ENCODE results near the gene PITPNM1. TPM values are rescaled to one million over a fixed set of nuclear protein-coding genes. Genes with fewer than 3 reads are reported as not detected.

PITPNM1 gene
- total and polyA plus RNA-seq, 2 donors (not counting 1 experiment from before 2014, with no cell fraction given): 4.7 to 10.2 TPM

DNA sequence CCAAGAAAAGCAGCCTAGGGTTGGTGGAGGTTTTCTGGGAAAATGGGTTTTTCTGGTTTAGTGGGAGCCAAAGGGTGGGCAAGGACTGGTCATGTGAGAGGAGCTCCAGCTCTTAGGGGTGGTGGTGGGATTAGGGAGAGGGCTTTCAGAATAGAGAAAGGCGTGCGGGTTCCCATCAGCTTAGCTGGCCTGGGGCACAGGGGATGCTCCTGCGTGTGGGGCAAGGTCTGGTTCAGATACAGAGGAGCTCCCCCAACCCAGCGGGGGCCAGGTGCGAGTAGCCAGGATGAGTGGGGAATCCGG lies 36.8 kb downstream of the PITPNM1 start:
- no peak for TF ChIP-seq EZH2 (IDR thresholded peaks at IDR 0.05; ENCODE audit: low read length, missing control alignments)
- TF ChIP-seq, protein P1, sequence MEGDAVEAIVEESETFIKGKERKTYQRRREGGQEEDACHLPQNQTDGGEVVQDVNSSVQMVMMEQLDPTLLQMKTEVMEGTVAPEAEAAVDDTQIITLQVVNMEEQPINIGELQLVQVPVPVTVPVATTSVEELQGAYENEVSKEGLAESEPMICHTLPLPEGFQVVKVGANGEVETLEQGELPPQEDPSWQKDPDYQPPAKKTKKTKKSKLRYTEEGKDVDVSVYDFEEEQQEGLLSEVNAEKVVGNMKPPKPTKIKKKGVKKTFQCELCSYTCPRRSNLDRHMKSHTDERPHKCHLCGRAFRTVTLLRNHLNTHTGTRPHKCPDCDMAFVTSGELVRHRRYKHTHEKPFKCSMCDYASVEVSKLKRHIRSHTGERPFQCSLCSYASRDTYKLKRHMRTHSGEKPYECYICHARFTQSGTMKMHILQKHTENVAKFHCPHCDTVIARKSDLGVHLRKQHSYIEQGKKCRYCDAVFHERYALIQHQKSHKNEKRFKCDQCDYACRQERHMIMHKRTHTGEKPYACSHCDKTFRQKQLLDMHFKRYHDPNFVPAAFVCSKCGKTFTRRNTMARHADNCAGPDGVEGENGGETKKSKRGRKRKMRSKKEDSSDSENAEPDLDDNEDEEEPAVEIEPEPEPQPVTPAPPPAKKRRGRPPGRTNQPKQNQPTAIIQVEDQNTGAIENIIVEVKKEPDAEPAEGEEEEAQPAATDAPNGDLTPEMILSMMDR (conservative IDR thresholded peaks at IDR 0.05 in 1 of 2, IDR thresholded peaks at IDR 0.05 in 1 of 2; ENCODE audit: low read depth in 1 of 2, low read length in 2 of 2): no peak
- Histone ChIP-seq H3K79me2 (ENCODE audit: control insufficient read depth, insufficient read depth, low read length) (no peaks in the 10 kb centered on the region), H3K4me2 (ENCODE audit: extremely low read depth, insufficient read depth, low read length) (peak overlapping the region; percentile 75), H3K27me3 (ENCODE audit: control insufficient read depth, insufficient read depth, low read length) (no peaks in the 10 kb centered on the region), H3K4me1 (ENCODE audit: control insufficient read depth, extremely low read depth, insufficient read depth, low read length) (peaks cover 6% of the 10 kb centered on the region), H2AFZ (ENCODE audit: low read length) (no peak overlapping the region), H3K9ac (ENCODE audit: insufficient read depth, low read length) (peak overlapping the region; percentile 79), H3K27ac (ENCODE audit: insufficient read depth, low read length) (peak overlapping the region; percentile 73), H4K20me1 (ENCODE audit: control insufficient read depth, extremely low read depth, insufficient read depth, low read length) (no peaks in the 10 kb centered on the region), H3K36me3 (ENCODE audit: control insufficient read depth, insufficient read depth, low read length) (no peaks in the 10 kb centered on the region), H3K9me3 (ENCODE audit: control insufficient read depth, insufficient read depth, low read depth, low read length) (no peaks in the 10 kb centered on the region), H3K4me3 (replicated peaks in 1 of 4; ENCODE audit: control extremely low read depth in 1 of 4, insufficient read depth in 1 of 4, low read depth in 3 of 4, low read length in 4 of 4) (peak overlapping the region; percentile 58 to 91 (median 78))
- DNase-seq (ENCODE audit: low read depth in 2 of 2): no peak

DNA sequence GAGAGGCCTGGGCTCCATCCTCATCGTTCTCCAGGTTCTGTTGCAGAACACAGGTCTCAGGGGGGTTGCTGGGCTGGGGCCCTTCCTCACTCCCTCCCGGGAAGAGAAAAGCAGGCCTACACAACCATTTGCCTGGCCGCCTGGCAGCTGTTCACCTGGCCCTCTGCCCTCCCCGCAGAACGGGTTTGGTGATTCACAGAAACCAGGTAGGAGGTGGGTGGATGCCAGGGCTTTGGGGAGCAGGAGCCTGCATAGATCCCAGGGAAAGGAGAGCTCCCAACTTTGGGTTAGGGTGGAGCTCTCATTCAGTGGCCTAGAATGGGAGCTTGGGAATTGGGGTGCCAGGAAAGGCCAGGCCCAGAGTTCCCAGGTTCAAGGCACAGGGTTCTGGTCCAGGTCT lies 37.1 kb downstream of the PITPNM1 start:
- Histone ChIP-seq H3K36me3 (ENCODE audit: control insufficient read depth, insufficient read depth, low read length) (no peaks in the 10 kb centered on the region), H3K4me1 (ENCODE audit: control insufficient read depth, extremely low read depth, insufficient read depth, low read length) (peaks cover 6% of the 10 kb centered on the region), H2AFZ (ENCODE audit: low read length) (no peak overlapping the region), H3K79me2 (ENCODE audit: control insufficient read depth, insufficient read depth, low read length) (no peaks in the 10 kb centered on the region), H3K27me3 (ENCODE audit: control insufficient read depth, insufficient read depth, low read length) (no peaks in the 10 kb centered on the region), H3K4me2 (ENCODE audit: extremely low read depth, insufficient read depth, low read length) (peak overlapping the region; percentile 75), H3K9me3 (ENCODE audit: control insufficient read depth, insufficient read depth, low read depth, low read length) (no peaks in the 10 kb centered on the region), H3K9ac (ENCODE audit: insufficient read depth, low read length) (peak overlapping the region; percentile 79), H3K4me3 (replicated peaks in 1 of 4; ENCODE audit: control extremely low read depth in 1 of 4, insufficient read depth in 1 of 4, low read depth in 3 of 4, low read length in 4 of 4) (peak overlapping the region; percentile 58 to 91 (median 78)), H4K20me1 (ENCODE audit: control insufficient read depth, extremely low read depth, insufficient read depth, low read length) (no peaks in the 10 kb centered on the region), H3K27ac (ENCODE audit: insufficient read depth, low read length) (no peak overlapping the region)
- no peak for TF ChIP-seq EZH2 (IDR thresholded peaks at IDR 0.05; ENCODE audit: low read length, missing control alignments)
- TF ChIP-seq, protein P1 (conservative IDR thresholded peaks at IDR 0.05 in 1 of 2, IDR thresholded peaks at IDR 0.05 in 1 of 2; ENCODE audit: low read depth in 1 of 2, low read length in 2 of 2): no peak
- peak in 1 of 2 donors; percentile 44 for DNase-seq (ENCODE audit: low read depth in 2 of 2)

DNA sequence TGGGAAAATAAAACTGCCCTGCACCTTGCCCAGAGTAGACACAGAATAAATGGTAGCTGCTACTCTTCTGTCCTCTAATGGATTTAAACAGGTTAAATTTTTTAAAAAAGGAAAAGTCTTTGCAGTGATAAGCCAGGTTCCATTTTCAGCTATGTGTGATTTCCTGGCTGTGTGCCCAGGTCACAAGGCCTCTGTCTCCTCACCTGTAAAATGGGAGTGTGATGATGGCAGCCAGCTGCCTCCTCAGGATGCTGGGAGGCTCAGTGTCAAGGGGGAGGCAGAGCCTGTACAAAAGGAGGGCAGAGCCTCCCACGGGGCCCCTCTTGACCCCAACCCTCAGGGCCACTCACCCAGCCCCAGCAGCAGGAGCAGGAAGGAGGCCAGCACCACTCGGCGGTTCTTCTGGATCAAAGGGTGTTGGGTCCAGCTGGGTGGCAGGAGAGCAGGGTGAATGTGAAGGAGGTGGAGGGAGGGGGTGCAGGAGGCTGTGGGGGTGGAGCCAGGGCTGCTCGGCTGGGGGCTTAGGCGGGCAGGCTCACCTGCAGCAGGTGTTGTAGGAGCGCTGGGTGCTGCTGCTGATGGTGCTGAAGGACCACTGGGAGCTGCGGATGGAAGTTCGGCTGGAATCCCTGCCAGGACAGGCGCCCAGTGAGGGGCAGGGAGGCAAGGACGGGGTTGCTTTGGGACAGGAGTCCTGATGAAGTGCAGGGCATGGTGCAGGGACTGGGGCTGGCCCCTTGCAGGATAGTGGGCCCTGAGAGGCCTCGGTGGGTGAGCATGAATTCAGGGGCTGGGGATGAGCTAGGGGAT lies 38.0 kb downstream of the PITPNM1 start:
- DNase-seq (ENCODE audit: low read depth in 2 of 2): no peak
- Histone ChIP-seq H2AFZ (ENCODE audit: low read length) (no peak overlapping the region), H3K4me1 (ENCODE audit: control insufficient read depth, extremely low read depth, insufficient read depth, low read length) (peaks cover 6% of the 10 kb centered on the region), H3K9me3 (ENCODE audit: control insufficient read depth, insufficient read depth, low read depth, low read length) (no peaks in the 10 kb centered on the region), H4K20me1 (ENCODE audit: control insufficient read depth, extremely low read depth, insufficient read depth, low read length) (no peaks in the 10 kb centered on the region), H3K27ac (ENCODE audit: insufficient read depth, low read length) (no peak overlapping the region), H3K36me3 (ENCODE audit: control insufficient read depth, insufficient read depth, low read length) (no peaks in the 10 kb centered on the region), H3K27me3 (ENCODE audit: control insufficient read depth, insufficient read depth, low read length) (no peaks in the 10 kb centered on the region), H3K79me2 (ENCODE audit: control insufficient read depth, insufficient read depth, low read length) (no peaks in the 10 kb centered on the region), H3K4me3 (replicated peaks in 1 of 4; ENCODE audit: control extremely low read depth in 1 of 4, insufficient read depth in 1 of 4, low read depth in 3 of 4, low read length in 4 of 4) (no peak overlapping the region), H3K9ac (ENCODE audit: insufficient read depth, low read length) (no peak overlapping the region), H3K4me2 (ENCODE audit: extremely low read depth, insufficient read depth, low read length) (no peak overlapping the region)
- TF ChIP-seq, protein P1 (conservative IDR thresholded peaks at IDR 0.05 in 1 of 2, IDR thresholded peaks at IDR 0.05 in 1 of 2; ENCODE audit: low read depth in 1 of 2, low read length in 2 of 2): no peak
- TF ChIP-seq EZH2 (IDR thresholded peaks at IDR 0.05; ENCODE audit: low read length, missing control alignments): no peak

Data from fibroblast of lung (primary cell).